NCI-H82 treated with DMSO at 0.1 percent for 48 hours (cell line): ENCODE results near the gene TMEM183A.
"Not testable (repeated sequence)": the region's sequence is repeated elsewhere in the genome, so short reads cannot be mapped to it uniquely, and the experiment has no call there.

Source experiments
- DNase-seq: peaks from one replicate; lab custom pipeline; 2025; ENCODE audit not compliant: unreplicated experiment; lab: John Stamatoyannopoulos, UW

The TMEM183A gene

DNA sequence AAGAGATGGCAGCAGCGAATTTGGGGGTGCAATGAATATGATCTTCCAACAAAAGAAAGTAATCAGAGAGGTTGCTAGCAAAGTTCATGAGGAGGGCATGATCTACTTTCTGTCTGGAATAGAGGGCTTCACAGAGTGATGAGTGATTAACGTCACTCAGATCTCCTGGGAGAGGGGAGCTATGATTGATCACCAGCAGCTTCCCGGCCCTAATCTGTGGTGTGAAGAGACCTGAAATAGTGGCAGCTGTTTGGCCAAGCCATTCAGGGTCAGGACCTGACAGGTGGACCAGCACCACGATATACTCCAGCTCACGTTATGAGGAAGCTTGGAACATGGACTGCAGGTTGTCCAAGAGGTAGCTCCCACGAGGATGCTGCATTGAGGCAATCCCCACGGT is 19.9 kb upstream of the TMEM183A start:
- no peak for DNase-seq

DNA sequence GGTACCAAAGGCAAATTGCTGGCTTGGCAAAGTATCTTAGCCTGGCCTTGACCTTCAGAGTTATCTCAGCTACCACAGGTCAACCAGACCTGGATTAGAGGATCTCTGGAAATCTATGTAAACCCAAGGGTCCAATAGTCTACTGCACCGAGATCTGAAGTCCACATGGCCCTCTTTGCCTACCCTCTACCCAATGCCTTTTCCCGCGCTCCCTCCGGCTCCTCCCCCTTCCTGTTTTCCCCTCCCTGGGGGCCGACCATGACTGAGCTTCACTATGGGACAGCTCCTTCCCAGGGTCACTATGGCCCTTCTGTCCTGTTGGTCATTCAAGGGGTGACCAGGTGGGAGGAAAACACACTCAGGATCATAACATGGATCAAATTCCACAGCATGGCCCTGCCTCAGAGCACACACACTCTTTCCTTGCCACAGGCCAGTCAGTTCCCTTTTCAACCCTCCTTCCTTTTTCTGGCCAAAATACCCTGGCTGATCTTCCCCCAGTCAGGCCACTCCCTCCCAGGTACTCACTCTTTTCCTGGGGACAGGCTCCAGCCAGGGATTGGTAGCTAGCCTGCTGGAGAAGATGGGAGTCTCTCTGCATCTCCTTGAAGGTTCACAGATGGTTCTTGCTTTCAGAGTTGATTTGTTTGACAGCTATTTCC is 19.1 kb upstream of the TMEM183A start:
- DNase-seq = no peak

DNA sequence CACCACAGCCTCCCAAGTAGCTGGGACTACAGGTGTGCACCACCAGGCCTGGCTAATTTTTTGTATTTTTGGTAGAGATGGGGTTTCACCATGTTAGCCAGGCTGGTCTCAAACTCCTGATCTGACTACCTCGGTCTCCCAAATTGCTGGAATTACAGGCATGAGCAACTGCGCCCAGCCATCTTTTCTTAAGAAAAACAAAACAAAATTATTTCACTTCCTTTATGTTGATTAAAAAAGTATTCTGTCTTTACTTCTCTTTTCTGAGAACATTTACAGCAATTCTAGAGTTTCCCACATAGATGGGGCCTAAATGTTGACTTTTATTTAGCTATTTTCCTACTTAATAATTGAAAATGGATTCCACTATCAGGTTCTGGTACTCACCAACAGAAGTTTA is 17.3 kb upstream of the TMEM183A start:
- no peak for DNase-seq

DNA sequence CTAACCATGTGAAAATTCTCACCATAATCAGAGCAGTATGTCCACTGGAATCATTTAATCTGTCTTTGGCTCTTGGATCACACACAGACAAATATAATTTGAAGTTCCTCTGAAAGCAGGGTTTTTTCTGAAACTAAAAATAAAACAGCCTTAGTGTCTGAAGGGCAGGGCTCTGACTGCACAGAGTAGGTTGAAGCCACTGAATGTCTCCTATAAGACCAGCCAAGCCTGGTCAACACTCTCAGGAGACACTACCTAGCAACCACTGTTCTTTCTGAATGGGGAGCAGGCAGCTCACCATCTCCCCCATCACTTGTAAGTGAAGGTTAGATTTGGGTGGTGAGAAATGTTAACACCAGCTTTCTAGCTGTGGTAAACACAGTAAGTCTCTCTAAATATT is 16.1 kb upstream of the TMEM183A start:
- no peak for DNase-seq

DNA sequence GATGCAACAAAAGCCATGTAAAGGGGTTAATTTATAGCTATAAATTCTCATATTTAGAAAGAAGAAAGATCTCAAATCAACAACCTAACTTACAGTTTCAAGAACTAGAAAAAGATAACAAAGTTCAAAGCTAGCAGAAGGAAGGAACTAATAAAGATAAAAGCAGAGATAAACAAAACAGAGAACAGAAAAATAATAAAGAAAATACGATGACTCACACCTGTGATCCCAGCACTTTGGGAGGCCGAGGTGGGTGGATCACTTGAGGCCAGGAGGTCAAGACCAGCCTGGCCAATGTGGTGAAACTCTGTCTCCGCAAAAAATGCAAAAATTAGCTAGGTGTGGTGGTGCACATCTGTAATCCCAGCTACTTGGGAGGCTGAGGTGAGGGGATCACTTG is 12.4 kb upstream of the TMEM183A start:
- DNase-seq = no peak

DNA sequence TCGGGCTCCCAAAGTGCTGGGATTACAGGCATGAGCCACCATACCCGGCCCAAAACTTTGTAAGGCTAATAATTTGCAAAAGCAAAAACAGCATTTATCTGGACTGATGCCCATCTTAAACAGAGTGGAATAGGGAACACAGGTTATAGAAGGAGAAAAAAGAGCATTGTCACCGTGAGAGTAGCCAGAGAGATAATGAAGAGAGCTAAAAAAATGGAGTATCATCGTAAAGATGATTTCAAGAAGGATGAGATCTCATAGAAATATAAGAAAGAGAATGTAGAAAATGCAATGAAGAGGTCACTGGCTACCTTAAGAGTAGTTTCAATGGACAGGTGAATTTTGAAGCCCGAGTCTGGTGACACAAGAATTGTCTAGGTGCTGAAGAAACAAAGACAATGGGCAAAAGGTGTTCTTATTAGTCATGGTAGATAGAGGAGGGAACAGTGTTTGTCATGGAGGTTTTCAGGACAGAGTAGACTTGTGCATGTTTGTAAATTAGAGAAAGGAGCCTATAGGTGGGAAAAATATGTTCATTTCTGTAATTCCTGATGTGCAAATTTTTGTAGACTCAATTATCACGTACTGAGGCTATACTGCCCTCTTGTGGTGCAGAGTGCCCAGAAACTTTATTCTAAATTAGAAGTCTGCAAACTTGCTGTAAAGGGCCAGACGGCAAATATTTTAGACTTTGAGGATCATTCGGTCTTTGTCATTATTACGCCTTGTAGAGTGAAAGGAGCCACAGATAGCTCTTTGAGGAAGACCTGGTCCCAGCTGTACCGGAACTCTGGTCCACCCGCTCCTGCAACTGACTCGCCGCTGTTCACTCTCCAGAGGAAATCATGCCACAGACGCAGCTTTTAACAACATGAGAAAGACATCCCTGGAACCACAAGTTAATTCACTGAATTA is 8.1 kb upstream of the TMEM183A start:
- no peak for DNase-seq

DNA sequence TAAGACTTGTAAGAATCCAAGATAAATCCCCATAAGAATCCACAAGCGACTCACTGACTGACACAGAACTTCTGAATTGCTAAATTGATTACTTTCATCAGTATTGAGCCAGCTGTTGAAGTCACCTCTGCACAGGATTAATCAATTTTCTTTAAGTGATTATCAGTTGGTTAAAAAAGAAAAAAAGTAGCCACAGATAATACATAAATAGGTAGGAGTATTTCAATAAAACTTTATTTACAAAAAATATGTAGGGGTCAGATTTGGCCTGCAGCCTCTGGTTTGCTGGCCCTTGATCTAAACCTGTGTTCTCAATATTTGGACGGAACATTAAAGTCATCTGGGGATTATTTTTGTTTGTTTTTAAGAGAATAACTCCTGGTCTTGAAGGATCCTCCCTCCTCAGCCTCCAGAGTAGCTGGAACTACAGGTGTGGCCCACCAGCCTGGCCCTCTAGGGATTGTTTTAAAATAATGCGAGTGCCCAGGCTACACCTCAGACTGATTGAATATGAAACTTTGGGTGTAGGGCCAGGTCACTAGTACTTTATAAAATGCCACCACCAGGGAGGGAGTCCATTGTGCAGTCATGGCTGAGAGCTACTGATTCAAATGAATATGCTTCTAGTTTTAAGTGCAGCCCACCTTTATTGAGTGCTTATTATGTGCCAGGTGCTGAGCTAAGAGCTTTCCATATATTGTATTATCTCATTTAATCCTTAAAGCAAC is 6.8 kb upstream of the TMEM183A start:
- no peak for DNase-seq

DNA sequence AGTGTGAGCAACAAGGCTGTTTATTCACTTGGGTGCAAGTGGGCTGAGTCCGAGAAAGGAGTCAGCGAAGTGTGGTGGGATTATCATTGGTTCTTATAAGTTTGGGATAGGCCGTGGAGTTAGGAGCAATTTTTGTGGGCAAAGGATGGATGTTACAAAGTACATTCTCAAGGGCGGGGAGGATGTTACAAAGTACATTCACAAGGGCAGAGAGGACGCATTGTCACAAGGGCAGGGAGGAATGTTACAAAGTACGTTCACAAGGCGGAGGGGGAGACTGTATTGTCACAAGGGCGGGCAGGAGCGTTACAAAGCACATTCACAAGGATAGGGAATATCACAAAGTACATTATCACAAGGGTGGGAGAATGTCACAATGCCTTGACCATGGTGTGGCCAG is 5.2 kb upstream of the TMEM183A start:
- DNase-seq = no peak

DNA sequence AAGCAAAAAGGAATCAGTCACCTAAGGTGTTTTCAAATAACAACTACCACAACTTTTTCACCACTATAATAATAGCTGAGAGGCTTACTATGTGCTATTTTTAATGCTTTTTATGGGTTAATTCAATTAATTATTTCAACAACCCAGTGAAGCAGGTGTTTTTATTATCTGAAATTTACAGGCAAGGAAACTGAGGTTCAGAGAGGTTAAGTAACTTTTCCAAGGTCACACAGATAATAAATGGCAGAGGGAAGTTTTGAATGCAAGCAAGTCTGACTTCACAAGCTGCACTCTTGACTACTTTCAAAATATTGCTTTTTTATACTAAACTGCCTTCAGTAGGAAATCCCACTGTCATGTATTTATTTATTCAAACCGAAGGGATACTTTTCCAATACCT is 4.2 kb upstream of the TMEM183A start:
- no peak for DNase-seq

DNA sequence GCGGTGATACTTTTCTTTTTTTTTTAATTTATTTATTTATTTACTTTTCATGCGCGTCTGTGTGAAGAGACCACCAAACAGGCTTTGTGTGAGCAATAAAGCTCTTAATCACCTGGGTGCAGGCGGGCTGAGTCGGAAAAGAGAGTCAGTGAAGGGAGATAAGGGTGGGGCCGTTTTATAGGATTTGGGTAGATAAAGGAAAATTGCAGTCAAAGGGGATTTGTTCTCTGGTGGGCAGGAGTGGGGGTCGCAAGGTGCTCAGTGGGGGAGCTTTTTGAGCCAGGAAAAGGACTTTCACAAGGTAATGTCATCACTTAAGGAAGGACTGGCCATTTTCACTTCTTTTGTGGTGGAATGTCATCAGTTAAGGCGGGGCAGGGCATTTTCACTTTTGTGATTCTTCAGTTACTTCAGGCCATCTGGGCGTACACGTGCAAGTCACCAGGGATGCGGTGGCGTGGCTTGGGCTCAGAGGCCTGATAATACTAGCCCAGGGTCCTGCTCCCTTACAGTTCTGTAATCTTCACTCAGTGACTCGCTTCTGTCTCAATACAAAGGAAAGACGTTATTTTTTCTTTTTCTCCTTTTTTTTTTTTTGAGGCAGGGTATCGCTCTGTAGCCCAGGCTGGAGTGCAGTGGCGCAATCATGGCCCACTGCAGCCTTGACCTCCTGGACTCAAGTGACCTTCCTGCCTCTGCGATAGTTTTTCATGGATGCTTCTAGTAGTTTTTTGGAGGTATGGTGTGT is 1.6 kb upstream of the TMEM183A start:
- DNase-seq = peak; percentile 40

DNA sequence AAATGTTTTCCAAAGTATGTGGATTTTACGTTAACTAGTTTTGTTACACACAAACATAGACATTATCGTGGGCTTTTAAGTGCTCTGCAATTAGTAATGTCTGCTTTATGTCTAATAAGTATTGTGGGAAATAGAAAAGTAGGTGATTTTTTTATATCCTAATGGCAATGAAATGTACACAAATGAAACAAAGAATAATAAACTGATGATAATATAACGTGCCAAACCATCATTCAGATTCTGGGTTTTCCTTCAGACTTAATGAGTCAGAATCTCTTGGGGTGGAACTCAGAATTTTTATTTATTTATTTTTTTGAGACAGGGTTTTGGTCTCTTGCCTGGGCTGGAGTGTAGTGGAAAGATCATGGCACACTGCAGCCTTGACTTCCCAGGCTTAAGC is 2.0 kb downstream of the TMEM183A start:
- DNase-seq = no peak

DNA sequence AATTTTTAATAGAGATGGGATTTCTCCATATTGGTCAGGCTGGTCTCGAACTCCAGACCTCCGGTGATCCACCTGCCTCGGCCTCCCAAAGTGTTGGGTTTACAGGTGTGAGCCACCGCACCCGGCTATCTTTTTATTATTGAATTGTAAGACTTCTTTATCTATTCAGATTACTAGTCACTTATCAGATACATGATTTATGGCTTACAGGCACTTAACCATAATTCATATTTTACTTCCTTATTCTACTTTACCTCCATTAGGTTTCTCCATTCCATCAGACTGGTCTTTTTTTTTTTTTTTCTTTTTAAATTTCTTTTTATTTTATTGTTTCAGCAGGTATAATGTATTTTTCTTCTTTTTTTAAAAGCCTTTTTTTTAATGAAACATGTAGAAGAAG is 4.4 kb downstream of the TMEM183A start:
- DNase-seq = no peak

DNA sequence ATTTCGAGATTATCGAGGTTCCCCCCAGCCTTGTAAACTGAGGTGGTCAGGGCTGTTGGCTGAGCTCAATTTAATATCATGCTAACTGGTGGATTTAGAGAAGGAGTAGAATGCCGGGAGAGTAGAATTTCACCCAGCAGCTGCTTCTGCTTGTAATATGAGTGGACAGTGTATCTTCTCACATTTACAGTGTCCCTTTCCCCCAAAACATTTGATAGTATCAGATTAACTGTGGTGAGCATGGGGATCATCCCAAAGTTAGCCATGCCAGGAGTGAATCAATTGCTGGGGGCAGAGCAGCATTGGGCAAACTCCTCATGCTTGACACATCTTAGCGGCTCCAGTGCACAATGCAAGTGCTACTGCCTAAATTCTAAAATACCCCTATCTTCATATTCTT is 9.9 kb downstream of the TMEM183A start:
- no peak for DNase-seq

DNA sequence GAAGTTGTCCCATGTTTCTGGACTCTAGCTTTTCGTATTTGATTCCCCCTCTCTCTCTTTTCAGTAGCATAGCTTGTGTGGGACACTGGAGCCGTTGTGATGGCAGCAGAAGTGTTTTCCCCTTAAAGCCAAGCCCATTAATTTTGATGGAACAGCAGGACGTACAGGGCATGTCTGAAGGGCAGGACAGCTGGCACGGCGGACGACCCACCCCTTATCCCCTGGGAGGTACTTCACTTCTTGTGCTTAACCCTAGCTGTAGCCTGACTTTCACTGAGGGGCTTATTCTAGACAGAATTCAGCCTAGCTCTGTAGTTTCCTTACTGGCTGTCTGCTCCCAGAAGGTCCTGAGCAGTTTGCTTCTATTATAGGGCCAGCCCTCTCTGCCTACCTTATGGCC is 10.5 kb downstream of the TMEM183A start:
- DNase-seq = no peak

DNA sequence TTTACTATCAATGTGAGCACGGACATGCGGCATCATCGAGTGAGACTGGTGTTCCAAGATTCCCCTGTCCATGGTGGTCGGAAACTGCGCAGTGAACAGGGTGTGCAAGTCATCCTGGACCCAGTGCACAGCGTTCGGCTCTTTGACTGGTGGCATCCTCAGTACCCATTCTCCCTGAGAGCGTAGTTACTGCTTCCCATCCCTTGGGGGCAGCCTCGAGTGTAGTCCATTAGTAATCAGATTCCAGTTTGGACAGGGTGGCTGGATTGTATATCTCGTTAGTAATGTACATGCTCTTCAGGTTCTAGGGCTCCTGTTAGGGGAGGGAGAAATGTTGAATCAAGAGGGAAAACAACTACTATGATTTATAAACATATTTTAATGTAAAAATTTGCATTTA is 15.7 kb downstream of the TMEM183A start:
- DNase-seq = not testable (repeated sequence)

DNA sequence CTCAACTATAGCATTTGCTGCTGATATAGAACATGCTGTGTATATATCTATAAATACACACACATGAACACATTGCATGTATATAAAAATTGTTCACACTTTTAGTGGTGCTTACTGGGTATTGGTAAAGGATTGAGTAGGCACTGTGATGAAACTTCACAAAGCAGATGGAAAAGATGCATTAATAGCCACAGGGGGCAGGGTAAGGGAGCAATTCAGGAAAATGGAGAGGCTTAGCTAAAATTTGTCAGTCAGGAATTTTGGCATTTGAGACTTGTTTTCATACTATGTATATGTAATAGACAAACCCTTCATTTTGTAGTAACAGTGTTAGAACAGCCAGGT is 18.5 kb downstream of the TMEM183A start:
- no peak for DNase-seq

DNA sequence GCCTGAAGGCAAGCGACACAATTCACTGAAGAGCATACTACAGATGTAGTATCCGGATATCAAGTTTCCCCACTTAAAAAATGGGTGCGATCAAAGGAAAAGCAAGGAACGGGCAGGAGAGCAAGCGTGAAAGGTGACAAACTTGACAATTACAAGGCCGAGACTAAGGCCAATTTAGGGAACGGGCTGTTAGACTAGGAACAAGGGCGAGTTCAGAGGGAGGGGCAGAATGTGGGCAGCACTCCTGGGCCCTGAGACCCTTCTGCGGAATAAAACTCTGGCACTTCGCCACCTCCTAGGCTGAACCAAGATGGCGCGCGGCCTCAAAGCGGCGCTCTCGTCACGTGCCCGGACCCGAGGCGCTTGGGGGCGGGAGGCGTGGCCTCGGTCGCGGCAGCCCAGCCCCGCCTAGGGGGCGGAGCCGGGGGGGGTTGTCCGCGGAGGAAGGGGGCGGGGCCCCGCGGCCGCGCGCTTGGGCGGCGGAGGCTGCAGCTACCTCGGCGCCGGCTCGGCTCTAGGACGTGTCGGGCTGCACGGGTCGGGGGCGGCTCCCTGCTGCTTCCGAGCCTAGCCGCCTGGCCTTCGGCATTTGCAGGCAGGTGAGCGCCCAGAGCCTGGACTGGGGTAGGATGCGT is 19.0 kb downstream of the TMEM183A start, which contains the start of gene PPFIA4:
Gene PPFIA4, plus strand, starts transcription at position 461 of the 635 bp plus-strand sequence. CDS start 12,518 bp downstream, outside the sequence.
- DNase-seq = peak; percentile 67

DNA sequence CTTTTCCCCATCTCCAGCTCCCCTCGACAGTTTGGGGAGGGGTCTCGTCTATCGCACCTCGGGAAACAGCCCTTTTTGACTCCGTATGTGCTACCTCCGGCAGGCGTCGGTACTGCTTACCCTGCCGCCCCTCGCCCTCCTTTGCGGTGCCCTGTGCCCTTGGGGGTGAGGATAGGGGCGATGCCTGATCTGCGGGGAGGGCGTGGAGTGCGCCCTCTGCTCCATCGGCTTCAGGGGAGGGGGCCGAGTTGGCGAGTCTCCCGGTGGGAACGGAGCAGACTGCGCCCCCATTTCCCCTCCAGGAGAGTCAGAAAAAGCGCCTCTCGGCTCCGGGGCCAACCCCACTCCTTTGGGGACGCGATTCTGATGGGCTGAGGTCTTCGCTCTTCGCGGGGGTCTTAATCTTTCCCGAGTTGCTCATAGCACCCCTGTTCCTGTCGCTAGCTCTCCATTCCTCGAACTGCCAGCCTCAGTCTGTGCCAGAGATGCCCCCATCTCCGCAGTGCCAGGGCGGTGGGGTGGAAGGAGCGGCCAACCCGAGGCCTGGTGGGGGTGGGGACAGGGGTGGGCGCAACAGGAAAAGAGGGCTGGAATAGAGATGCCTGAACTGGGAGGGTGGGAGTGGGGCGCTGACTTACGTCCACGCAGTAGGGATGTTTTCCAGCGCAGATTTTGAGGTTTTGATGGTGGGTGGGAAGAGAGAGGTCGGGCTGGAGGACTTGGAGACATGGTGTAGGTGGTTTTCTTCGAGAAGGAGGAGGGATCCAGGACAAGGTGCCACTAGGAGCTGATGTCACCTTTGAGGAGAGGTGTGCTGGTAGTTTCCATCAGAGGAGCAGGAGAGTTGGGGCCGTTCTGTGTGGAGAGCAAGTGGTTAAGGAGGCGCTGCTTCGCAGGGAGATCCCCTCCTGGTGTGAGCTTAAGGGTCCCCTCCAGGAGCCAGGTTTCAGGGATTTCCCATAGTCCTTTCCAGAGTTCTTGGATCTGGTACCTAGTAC is 19.8 kb downstream of the TMEM183A start:
- no peak for DNase-seq

DNA sequence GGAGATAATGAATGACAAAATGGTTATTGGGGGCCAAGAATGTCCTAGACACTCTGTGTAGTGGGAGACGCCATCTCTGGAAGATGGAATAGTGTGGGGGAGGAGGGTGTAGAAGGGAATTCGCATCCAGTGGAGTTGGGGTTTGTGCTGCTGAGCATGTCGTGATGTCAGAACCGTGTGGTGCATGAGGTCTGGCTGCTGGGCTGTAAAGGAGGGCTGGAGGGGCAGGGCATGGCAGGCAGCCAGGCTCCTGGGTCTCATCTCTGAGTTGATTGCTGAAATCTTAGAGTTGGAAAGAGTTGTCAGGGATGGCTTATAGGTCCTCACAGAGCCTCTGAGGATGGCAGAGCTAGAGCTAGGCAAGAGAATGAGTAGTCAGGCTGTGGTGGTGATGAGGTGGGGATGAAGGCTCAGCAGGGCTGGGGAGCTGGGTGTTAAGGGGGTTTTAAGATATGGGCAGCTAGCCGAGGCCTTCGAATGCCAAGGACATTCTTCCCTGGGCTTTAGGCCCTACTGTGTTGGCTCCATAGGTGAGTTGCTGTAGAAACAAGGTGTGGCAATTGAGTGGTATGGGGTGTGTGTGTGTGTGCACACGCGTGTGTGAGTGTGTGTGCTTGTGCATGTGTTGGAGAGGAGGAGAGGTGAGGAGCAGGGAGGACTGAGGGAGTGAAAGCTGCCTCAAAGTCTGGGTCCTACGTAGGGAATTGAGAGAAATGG is 21.1 kb downstream of the TMEM183A start:
- DNase-seq = no peak
